GM21619 (cell line): ENCODE data around the gene ADGRL3.
"Not testable (repeated sequence)": the region's sequence is repeated elsewhere in the genome, so short reads cannot be mapped to it uniquely, and the experiment has no call there.

ENCODE experiments used
- ATAC-seq: cut with Tn5 transposase; IDR thresholded peaks from one replicate; pipeline ENCODE4 v1.9.1; 2021; ENCODE audit not compliant: unreplicated experiment

ADGRL3 gene

GRCh38 chr4:61596606-61597340 lies 396.6 kb downstream of the ADGRL3 start:
- no peak for ATAC-seq

GRCh38 chr4:61603086-61603485 lies 403.0 kb downstream of the ADGRL3 start:
- no peak for ATAC-seq

GRCh38 chr4:61604054-61604453 lies 403.9 kb downstream of the ADGRL3 start:
- no peak for ATAC-seq

- no peak for ATAC-seq
Observed at GRCh38 chr4:61605984-61606383, 405.9 kb downstream of the ADGRL3 start.

GRCh38 chr4:61614231-61614630 lies 414.1 kb downstream of the ADGRL3 start:
- no peak for ATAC-seq

GRCh38 chr4:61619528-61619927 lies 419.4 kb downstream of the ADGRL3 start:
- no peak for ATAC-seq

- no peak for ATAC-seq
Observed at GRCh38 chr4:61628282-61628681, 428.2 kb downstream of the ADGRL3 start.

GRCh38 chr4:61628727-61629126 lies 428.6 kb downstream of the ADGRL3 start:
- ATAC-seq, result no peak

- no peak for ATAC-seq
Observed at GRCh38 chr4:61630548-61630947, 430.4 kb downstream of the ADGRL3 start.

GRCh38 chr4:61638591-61638990 lies 438.5 kb downstream of the ADGRL3 start:
- ATAC-seq, result no peak

GRCh38 chr4:61646746-61647350 lies 446.7 kb downstream of the ADGRL3 start:
- ATAC-seq, result not testable (repeated sequence)

- ATAC-seq, result no peak
Observed at GRCh38 chr4:61648264-61648663, 448.1 kb downstream of the ADGRL3 start.

GRCh38 chr4:61657016-61657415 lies 456.9 kb downstream of the ADGRL3 start:
- no peak for ATAC-seq

GRCh38 chr4:61661960-61662359 lies 461.8 kb downstream of the ADGRL3 start:
- no peak for ATAC-seq

GRCh38 chr4:61662362-61662761 lies 462.2 kb downstream of the ADGRL3 start:
- no peak for ATAC-seq

GRCh38 chr4:61663310-61663709 lies 463.2 kb downstream of the ADGRL3 start:
- ATAC-seq, result no peak

- ATAC-seq, result no peak
Observed at GRCh38 chr4:61665649-61666048, 465.5 kb downstream of the ADGRL3 start.

- ATAC-seq, result no peak
Observed at GRCh38 chr4:61666244-61666643, 466.1 kb downstream of the ADGRL3 start.

- ATAC-seq, result no peak
Observed at GRCh38 chr4:61671599-61671998, 471.5 kb downstream of the ADGRL3 start.

GRCh38 chr4:61675464-61675863 lies 475.3 kb downstream of the ADGRL3 start:
- no peak for ATAC-seq

- ATAC-seq, result no peak
Observed at GRCh38 chr4:61678297-61678696, 478.2 kb downstream of the ADGRL3 start.

- ATAC-seq, result no peak
Observed at GRCh38 chr4:61693520-61693919, 493.4 kb downstream of the ADGRL3 start.
